Measurements from ENCODE around the gene MAX.

The MAX gene

GRCh38 chr14:65144170-65144569 lies 41.9 kb upstream of the MAX start:
- Histone ChIP-seq H3K27ac (no peak overlapping the region), H3K4me1 (no peaks in the 10 kb centered on the region), H2AFZ (no peak overlapping the region), H3K27me3 (ENCODE audit: control insufficient read depth, insufficient read depth, low read length) (no peaks in the 10 kb centered on the region), H3K4me3 (ENCODE audit: low read depth, low read length) (no peak overlapping the region), H3K9me3 (ENCODE audit: control insufficient read depth, low read length) (no peaks in the 10 kb centered on the region), H3K4me2 (ENCODE audit: low read length) (no peak overlapping the region), H3K9ac (no peak overlapping the region), H3K79me2 (no peaks in the 10 kb centered on the region), H3K36me3 (ENCODE audit: control insufficient read depth, insufficient read depth, low read length) (no peaks in the 10 kb centered on the region)
- TF ChIP-seq, protein P1, sequence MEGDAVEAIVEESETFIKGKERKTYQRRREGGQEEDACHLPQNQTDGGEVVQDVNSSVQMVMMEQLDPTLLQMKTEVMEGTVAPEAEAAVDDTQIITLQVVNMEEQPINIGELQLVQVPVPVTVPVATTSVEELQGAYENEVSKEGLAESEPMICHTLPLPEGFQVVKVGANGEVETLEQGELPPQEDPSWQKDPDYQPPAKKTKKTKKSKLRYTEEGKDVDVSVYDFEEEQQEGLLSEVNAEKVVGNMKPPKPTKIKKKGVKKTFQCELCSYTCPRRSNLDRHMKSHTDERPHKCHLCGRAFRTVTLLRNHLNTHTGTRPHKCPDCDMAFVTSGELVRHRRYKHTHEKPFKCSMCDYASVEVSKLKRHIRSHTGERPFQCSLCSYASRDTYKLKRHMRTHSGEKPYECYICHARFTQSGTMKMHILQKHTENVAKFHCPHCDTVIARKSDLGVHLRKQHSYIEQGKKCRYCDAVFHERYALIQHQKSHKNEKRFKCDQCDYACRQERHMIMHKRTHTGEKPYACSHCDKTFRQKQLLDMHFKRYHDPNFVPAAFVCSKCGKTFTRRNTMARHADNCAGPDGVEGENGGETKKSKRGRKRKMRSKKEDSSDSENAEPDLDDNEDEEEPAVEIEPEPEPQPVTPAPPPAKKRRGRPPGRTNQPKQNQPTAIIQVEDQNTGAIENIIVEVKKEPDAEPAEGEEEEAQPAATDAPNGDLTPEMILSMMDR (IDR thresholded peaks at IDR 0.05): no peak

- no peak overlapping the region for H3K9ac ChIP-seq
- TF ChIP-seq, protein P1 (IDR thresholded peaks at IDR 0.05): no peak
- no peak overlapping the region for H3K4me3 ChIP-seq (ENCODE audit: low read depth, low read length)
- no peak overlapping the region for H3K27ac ChIP-seq
- no peak overlapping the region for H2AFZ ChIP-seq
- H3K4me2 ChIP-seq (ENCODE audit: low read length): no peak overlapping the region
- no peaks in the 10 kb centered on the region for H3K27me3 ChIP-seq (ENCODE audit: control insufficient read depth, insufficient read depth, low read length)
- H3K36me3 ChIP-seq (ENCODE audit: control insufficient read depth, insufficient read depth, low read length): no peaks in the 10 kb centered on the region
- H3K4me1 ChIP-seq: no peaks in the 10 kb centered on the region
- no peaks in the 10 kb centered on the region for H3K79me2 ChIP-seq
- no peaks in the 10 kb centered on the region for H3K9me3 ChIP-seq (ENCODE audit: control insufficient read depth, low read length)
Measured at GRCh38 chr14:65142914-65143625, 40.8 kb upstream of the MAX start.

- H3K9me3 ChIP-seq (ENCODE audit: control insufficient read depth, low read length): no peaks in the 10 kb centered on the region
- H3K4me2 ChIP-seq (ENCODE audit: low read length): no peak overlapping the region
- no peaks in the 10 kb centered on the region for H3K4me1 ChIP-seq
- TF ChIP-seq, protein P1 (IDR thresholded peaks at IDR 0.05): no peak
- no peak overlapping the region for H3K9ac ChIP-seq
- H3K79me2 ChIP-seq: no peaks in the 10 kb centered on the region
- H3K27me3 ChIP-seq (ENCODE audit: control insufficient read depth, insufficient read depth, low read length): no peaks in the 10 kb centered on the region
- no peak overlapping the region for H3K4me3 ChIP-seq (ENCODE audit: low read depth, low read length)
- H3K36me3 ChIP-seq (ENCODE audit: control insufficient read depth, insufficient read depth, low read length): no peaks in the 10 kb centered on the region
- H2AFZ ChIP-seq: no peak overlapping the region
- H3K27ac ChIP-seq: no peak overlapping the region
Measured at GRCh38 chr14:65142429-65142828, 40.1 kb upstream of the MAX start.

DNA sequence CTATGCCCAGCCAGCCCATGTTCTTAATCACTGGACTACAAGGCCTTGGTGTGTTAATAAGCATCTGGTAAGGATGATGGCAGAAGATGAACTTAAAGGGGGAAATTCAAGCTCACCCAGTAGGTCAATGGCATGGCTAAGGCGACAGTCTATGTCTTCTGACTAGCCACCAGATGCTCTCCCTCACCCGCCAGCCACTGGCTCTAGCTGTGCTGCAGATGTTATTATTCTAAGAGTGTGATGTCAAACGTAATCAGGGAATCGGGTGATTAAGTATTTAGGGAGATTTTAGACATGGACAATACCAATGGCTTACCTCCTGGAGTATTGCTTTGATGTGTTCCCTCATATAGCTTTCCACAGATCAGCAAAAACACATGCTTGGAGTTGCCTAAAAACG lies 39.2 kb upstream of the MAX start:
- TF ChIP-seq, protein P1 (IDR thresholded peaks at IDR 0.05): no peak
- no peak overlapping the region for H3K4me3 ChIP-seq (ENCODE audit: low read depth, low read length)
- no peak overlapping the region for H3K27ac ChIP-seq
- H3K79me2 ChIP-seq: no peaks in the 10 kb centered on the region
- H3K27me3 ChIP-seq (ENCODE audit: control insufficient read depth, insufficient read depth, low read length): no peaks in the 10 kb centered on the region
- H3K9ac ChIP-seq: no peak overlapping the region
- H2AFZ ChIP-seq: no peak overlapping the region
- H3K4me1 ChIP-seq: no peaks in the 10 kb centered on the region
- H3K4me2 ChIP-seq (ENCODE audit: low read length): no peak overlapping the region
- H3K9me3 ChIP-seq (ENCODE audit: control insufficient read depth, low read length): no peaks in the 10 kb centered on the region
- H3K36me3 ChIP-seq (ENCODE audit: control insufficient read depth, insufficient read depth, low read length): no peaks in the 10 kb centered on the region
